Astrocyte of the spinal cord (primary cell): ENCODE measurements around the gene GPR180.
"Not testable (repeated sequence)": the region's sequence is repeated elsewhere in the genome, so short reads cannot be mapped to it uniquely, and the experiment has no call there.

ENCODE experiments used
- DNase-seq: peaks from one replicate; pipeline ENCODE4 v3.0.0; 2011; ENCODE audit warnings: low read depth, low spot score
- H3K4me3 ChIP-seq: 2 replicates; pipeline ENCODE4 v1.5.1; 2011; ENCODE audit warnings: low read depth, mild to moderate bottlenecking, low read length, moderate library complexity
- CTCF ChIP-seq: IDR thresholded peaks from 2 replicates; pipeline ENCODE4 v1.5.1; 2012; ENCODE audit warnings: low read depth, mild to moderate bottlenecking, low read length, inconsistent platforms
- in situ Hi-C: cut with HindIII; loops from 2 replicates; pipeline ENCODE4 v1.10.0; 2017; ENCODE audit warnings: low sequenced_read_pairs

GPR180 gene

GRCh38 chr13:94636942-94637578 lies 35.4 kb downstream of the GPR180 start:
- TF ChIP-seq CTCF: no peak
- in situ Hi-C loops: no loop called here
- no peak for DNase-seq

GRCh38 chr13:94637677-94638076 lies 36.0 kb downstream of the GPR180 start:
- in situ Hi-C loops, DNase-seq, H3K4me3 ChIP-seq: not testable (repeated sequence)

More at GRCh38 chr13:94636942-94637578, 35.4 kb downstream of the GPR180 start:
- H3K4me3 ChIP-seq: no peak overlapping the region

GRCh38 chr13:94640721-94641120 lies 39.1 kb downstream of the GPR180 start:
- TF ChIP-seq CTCF: no peak
- H3K4me3 ChIP-seq: no peak overlapping the region
- DNase-seq: peak; percentile 29
- in situ Hi-C loops: no loop called here

DNA sequence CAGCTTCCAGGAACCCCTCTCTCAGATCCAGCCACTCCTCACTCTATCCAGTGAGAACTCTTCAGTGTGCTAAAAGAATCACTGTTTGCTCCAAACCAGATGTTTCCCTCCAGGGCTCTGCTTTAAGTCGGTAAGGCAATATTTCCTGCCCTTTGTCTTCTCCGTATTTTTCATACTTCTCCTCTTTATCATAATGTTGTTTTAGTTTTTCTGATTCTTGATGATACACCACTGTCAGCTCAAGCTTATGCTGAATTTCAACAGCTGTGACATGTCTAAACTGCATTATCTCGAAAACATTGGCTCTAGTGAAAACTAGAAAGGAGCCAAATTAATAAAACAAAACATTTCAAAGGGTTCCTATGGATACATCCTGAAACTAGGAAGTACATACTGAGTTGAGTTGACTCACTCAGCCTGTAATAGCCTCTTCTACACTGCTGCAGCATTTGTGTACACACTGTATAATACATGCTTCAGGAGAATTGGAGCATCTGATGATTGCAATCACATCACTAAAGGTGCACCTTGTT lies 39.8 kb downstream of the GPR180 start:
- in situ Hi-C loops: no loop called here
- peak; percentile 86 for DNase-seq
- peak overlapping the region; percentile 14 for H3K4me3 ChIP-seq
- no peak for TF ChIP-seq CTCF

DNA sequence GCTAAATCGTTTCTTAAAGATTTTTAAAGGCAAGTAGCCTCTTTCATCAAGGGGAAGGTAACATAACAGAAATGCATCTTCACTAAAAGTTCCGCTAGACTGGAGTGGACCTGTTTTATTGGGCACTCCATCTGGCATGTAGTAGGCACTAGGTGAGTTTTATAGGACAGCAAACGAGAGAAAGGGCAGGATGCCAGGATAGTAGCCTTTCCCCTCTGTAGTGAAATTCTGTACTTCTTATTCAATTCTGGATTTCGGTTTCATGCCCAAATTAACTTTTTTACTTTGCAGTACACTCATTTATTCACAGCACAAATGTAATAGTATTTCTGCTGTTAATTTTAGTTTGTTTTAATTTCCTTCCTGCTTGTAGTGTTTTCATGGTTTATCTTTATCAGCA lies 45.2 kb downstream of the GPR180 start:
- no peak overlapping the region for H3K4me3 ChIP-seq
- no peak for TF ChIP-seq CTCF
- in situ Hi-C loops: no loop called here
- no peak for DNase-seq

DNA sequence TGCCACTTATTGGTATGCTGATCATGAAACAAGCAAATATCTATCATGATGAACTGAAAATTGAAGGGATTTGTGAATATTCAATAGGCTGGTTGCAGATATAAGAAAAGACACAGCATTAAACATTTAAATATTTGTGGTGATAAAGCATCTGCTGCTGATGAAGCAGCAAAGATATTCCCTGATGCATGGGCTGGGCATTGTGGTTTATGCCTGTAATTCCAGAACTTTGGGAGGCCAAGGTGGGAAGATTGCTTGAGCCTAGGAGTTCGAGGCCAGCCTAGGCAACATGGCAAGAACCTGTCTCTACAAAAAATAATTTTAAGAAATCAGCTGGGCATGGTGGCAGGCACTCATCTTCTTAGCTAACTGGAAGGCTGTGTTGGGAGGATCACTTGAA lies 54.5 kb downstream of the GPR180 start:
- in situ Hi-C loops: no loop called here
- no peak overlapping the region for H3K4me3 ChIP-seq
- TF ChIP-seq CTCF: no peak
- DNase-seq: no peak

DNA sequence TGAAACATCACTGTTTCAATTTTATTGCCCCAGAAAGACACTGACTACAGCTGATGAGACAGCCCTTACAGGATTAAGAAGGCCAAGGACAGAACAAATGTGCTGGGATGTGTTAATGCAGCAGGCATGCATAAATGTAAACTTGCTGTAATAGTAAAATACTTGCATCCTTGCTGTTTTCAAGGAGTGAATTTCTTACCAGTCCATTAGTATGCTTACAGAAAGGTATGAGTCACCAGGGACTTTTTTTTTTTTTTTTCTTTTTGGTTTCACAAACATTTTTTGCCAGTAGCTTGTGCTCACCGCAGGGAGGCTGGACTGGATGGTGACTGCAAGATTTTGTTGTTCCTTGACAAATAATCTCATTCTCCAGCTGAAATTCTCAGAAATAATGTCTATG lies 55.1 kb downstream of the GPR180 start:
- TF ChIP-seq CTCF: no peak
- peak; percentile 94 for DNase-seq
- in situ Hi-C loops: no loop called here
- no peak overlapping the region for H3K4me3 ChIP-seq
